Measurements from ENCODE around the gene C1QTNF2.
"Not testable (repeated sequence)": the region's sequence is repeated elsewhere in the genome, so short reads cannot be mapped to it uniquely, and the experiment has no call there.

The C1QTNF2 gene

GRCh38 chr5:160342413-160342941 lies 27.9 kb downstream of the C1QTNF2 start:
- CTCF ChIA-PET, result interaction anchor here (0.6 to 1.0 kb wide), 2 partner anchors 262 to 318 kb away, joined by 3 to 4 read pairs; no protein-coding TSS in a partner anchor

GRCh38 chr5:160341309-160341870 lies 29.0 kb downstream of the C1QTNF2 start:
- ChIA-PET CTCF (interaction anchor here (0.5 kb wide), 1 partner anchor 20 kb away, joined by 4 read pairs; no protein-coding TSS in a partner anchor), POLR2A (no interaction called here)

More at GRCh38 chr5:160342413-160342941, 27.9 kb downstream of the C1QTNF2 start:
- TF ChIP-seq L3MBTL2 (conservative IDR thresholded peaks at IDR 0.05) (no peak), FOXM1 (IDR thresholded peaks at IDR 0.05; ENCODE audit: borderline replicate concordance) (no peak), ZNF384 (IDR thresholded peaks at IDR 0.05) (no peak), LEF1 (IDR thresholded peaks at IDR 0.05; ENCODE audit: borderline replicate concordance) (no peak), HDGF (IDR thresholded peaks at IDR 0.05; ENCODE audit: borderline replicate concordance) (no peak), TARDBP (IDR thresholded peaks at IDR 0.05) (no peak), ARNT (IDR thresholded peaks at IDR 0.05) (no peak), ELF4 (IDR thresholded peaks at IDR 0.05) (no peak), CTBP1 (IDR thresholded peaks at IDR 0.05; ENCODE audit: borderline replicate concordance) (no peak), FOXA1 (IDR thresholded peaks at IDR 0.05) (no peak), FOXK2 (IDR thresholded peaks at IDR 0.05) (no peak), SUZ12 (IDR thresholded peaks at IDR 0.05) (no peak), NFRKB (IDR thresholded peaks at IDR 0.05) (no peak), BHLHE40 (IDR thresholded peaks at IDR 0.05; ENCODE audit: borderline replicate concordance) (no peak), PKNOX1 (IDR thresholded peaks at IDR 0.05) (no peak), SP1 (IDR thresholded peaks at IDR 0.05) (no peak)
- no peak for DNase-seq (ENCODE audit: extremely low spot score)
- POLR2A ChIA-PET, result no interaction called here

GRCh38 chr5:160340513-160340912 lies 29.9 kb downstream of the C1QTNF2 start:
- POLR2A ChIA-PET, result interaction anchor here (1.0 kb wide), 1 partner anchor 28 kb away, joined by 3 read pairs; the partner anchor contains the start of gene CCNJL
- CTCF ChIA-PET; DNase-seq (ENCODE audit: extremely low spot score): not testable (repeated sequence)

More at GRCh38 chr5:160341309-160341870, 29.0 kb downstream of the C1QTNF2 start:
- TF ChIP-seq SUZ12 (IDR thresholded peaks at IDR 0.05), result no peak
- TF ChIP-seq PKNOX1 (IDR thresholded peaks at IDR 0.05), result no peak
- TF ChIP-seq L3MBTL2 (conservative IDR thresholded peaks at IDR 0.05), result no peak
- TF ChIP-seq FOXM1 (IDR thresholded peaks at IDR 0.05; ENCODE audit: borderline replicate concordance), result no peak
- no peak for TF ChIP-seq ARNT (IDR thresholded peaks at IDR 0.05)
- TF ChIP-seq FOXA1 (IDR thresholded peaks at IDR 0.05), result no peak
- TF ChIP-seq TARDBP (IDR thresholded peaks at IDR 0.05), result no peak
- no peak for TF ChIP-seq FOXK2 (IDR thresholded peaks at IDR 0.05)
- no peak for TF ChIP-seq CTBP1 (IDR thresholded peaks at IDR 0.05; ENCODE audit: borderline replicate concordance)
- no peak for DNase-seq (ENCODE audit: extremely low spot score)

GRCh38 chr5:160339406-160340130 lies 30.9 kb downstream of the C1QTNF2 start:
- TF ChIP-seq NFRKB (IDR thresholded peaks at IDR 0.05), result no peak
- TF ChIP-seq CTBP1 (IDR thresholded peaks at IDR 0.05; ENCODE audit: borderline replicate concordance), result no peak
- no peak for TF ChIP-seq TARDBP (IDR thresholded peaks at IDR 0.05)
- TF ChIP-seq BHLHE40 (IDR thresholded peaks at IDR 0.05; ENCODE audit: borderline replicate concordance), result no peak
- TF ChIP-seq SP1 (IDR thresholded peaks at IDR 0.05), result no peak
- no peak for TF ChIP-seq PKNOX1 (IDR thresholded peaks at IDR 0.05)
- TF ChIP-seq ELF4 (IDR thresholded peaks at IDR 0.05), result no peak
- TF ChIP-seq L3MBTL2 (conservative IDR thresholded peaks at IDR 0.05), result no peak
- TF ChIP-seq ARNT (IDR thresholded peaks at IDR 0.05), result no peak
- TF ChIP-seq SUZ12 (IDR thresholded peaks at IDR 0.05), result no peak
- no peak for TF ChIP-seq FOXK2 (IDR thresholded peaks at IDR 0.05)
- no peak for TF ChIP-seq FOXA1 (IDR thresholded peaks at IDR 0.05)
- TF ChIP-seq ZNF384 (IDR thresholded peaks at IDR 0.05), result no peak
- TF ChIP-seq HDGF (IDR thresholded peaks at IDR 0.05; ENCODE audit: borderline replicate concordance), result no peak
- no peak for TF ChIP-seq LEF1 (IDR thresholded peaks at IDR 0.05; ENCODE audit: borderline replicate concordance)
- no peak for TF ChIP-seq FOXM1 (IDR thresholded peaks at IDR 0.05; ENCODE audit: borderline replicate concordance)

GRCh38 chr5:160334716-160335115 lies 35.7 kb downstream of the C1QTNF2 start:
- DNase-seq (ENCODE audit: extremely low spot score); CTCF ChIA-PET; POLR2A ChIA-PET: not testable (repeated sequence)

More at GRCh38 chr5:160339406-160340130, 30.9 kb downstream of the C1QTNF2 start:
- ChIA-PET CTCF (interaction anchor here (0.6 kb wide), 2 partner anchors 12 to 283 kb away, joined by 4 to 9 read pairs; no protein-coding TSS in a partner anchor), POLR2A (interaction anchor here (1.0 kb wide), 1 partner anchor 27 kb away, joined by 3 read pairs; the partner anchor contains the start of gene CCNJL)
- no peak for DNase-seq (ENCODE audit: extremely low spot score)

- TF ChIP-seq ZNF384 (IDR thresholded peaks at IDR 0.05) (no peak), FOXA1 (IDR thresholded peaks at IDR 0.05) (no peak)
- DNase-seq (ENCODE audit: extremely low spot score), result no peak
- ChIA-PET POLR2A (no interaction called here), CTCF (no interaction called here)
Measured at GRCh38 chr5:160333721-160334120, 36.7 kb downstream of the C1QTNF2 start.

All from HEK293T (cell line).